K562 treated with DMSO at 1 percent for 4 hours (cell line): ENCODE data around the gene BUD13. TPM values are rescaled to one million over a fixed set of nuclear protein-coding genes. Genes with fewer than 3 reads are reported as not detected.

ENCODE experiments used
- total RNA-seq: library from RNA; unstranded; fragments of 300-600 nt; gene quantifications from 2 replicates; pipeline ENCODE4 v1.2.3, GENCODE V29; 2022; ENCODE audit not compliant: insufficient read depth

BUD13 gene
- 14.2 and 18.2 TPM in 2 replicates for total RNA-seq

GRCh38 chr11:116772443-116773202 is at the start of gene BUD13:
Gene BUD13, minus strand, starts transcription at chr11:116772987. Its CDS starts 23 bp downstream, at chr11:116772964.

GRCh38 chr11:116791813-116792143 is 19.0 kb upstream of the BUD13 start, which contains the start of gene APOA5:
Gene APOA5, minus strand, starts transcription at chr11:116791879. Its CDS starts 19 bp downstream, at chr11:116791860.

GRCh38 chr11:116787786-116788486 is 15.1 kb upstream of the BUD13 start, which contains the start of gene ZPR1:
Gene ZPR1, minus strand, starts transcription at chr11:116788023. Its CDS starts 33 bp downstream, at chr11:116787990.

Other genes with a start within 250 kb of the BUD13 start
- 21.6 and 25.0 TPM in 2 replicates for gene ZPR1, start 15.0 kb upstream of the BUD13 start, total RNA-seq
- gene APOA5, start 18.9 kb upstream of the BUD13 start, total RNA-seq = not detected in 2 replicates
- not detected in 2 replicates for gene APOA4, start 50.3 kb upstream of the BUD13 start, total RNA-seq
- not detected in 2 replicates for gene APOC3, start 56.9 kb upstream of the BUD13 start, total RNA-seq
- gene APOA1, start 64.6 kb upstream of the BUD13 start, total RNA-seq = not detected in 2 replicates